HG02981 (cell line): Measurements from ENCODE around the gene KCTD15.

Experiments
- ATAC-seq: cut with Tn5 transposase; IDR thresholded peaks from one replicate; pipeline ENCODE4 v1.9.1; 2021; ENCODE audit warnings: mild to moderate bottlenecking, moderate library complexity; ENCODE audit not compliant: unreplicated experiment

Gene KCTD15

DNA sequence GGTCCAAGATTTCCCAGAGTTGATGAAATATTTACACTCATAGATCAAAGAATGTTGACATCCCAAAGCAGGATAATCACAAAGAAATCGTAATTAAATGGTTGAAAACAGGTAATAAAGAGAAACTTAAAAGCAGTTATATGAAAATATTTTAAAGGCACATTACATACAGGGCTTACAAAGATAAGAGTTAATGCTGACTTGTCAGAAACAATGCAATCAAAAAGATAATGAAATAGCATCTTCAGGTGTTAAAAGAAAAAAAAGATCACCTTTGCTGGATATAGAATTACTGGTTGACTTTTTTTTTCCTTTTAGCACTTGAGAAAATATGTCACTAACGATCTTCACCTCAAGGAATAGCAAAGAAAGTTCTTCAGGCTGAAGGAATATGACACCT is 48.8 kb downstream of the KCTD15 start:
- ATAC-seq, result no peak

DNA sequence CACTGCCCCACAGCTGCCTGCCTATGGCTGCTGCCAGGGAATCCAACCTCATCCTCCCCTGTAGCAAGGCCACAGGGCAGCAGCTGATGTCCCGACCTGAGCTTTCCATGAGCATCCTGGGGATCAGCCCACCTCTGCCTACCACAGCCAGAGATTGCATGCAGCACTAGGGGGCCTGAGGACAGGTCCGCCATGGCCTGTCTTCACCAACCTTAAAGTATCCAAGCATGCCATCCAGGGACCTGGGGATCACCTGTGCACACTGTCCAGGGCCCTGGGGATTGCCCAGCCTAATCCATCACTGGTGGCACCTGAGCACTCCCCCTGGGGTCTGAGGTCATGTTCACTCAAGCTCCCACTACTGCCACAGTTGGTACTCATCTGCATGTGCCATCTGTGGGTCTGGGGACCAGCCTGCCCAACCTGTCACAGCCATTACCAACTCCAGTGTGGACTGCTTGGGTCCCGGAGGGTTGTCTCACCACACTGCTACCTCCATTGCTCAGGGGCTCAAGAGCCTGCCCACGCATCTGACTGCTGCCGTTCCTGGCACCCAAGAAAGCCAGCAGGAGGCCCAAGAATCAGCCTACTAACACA is 53.0 kb downstream of the KCTD15 start:
- no peak for ATAC-seq

DNA sequence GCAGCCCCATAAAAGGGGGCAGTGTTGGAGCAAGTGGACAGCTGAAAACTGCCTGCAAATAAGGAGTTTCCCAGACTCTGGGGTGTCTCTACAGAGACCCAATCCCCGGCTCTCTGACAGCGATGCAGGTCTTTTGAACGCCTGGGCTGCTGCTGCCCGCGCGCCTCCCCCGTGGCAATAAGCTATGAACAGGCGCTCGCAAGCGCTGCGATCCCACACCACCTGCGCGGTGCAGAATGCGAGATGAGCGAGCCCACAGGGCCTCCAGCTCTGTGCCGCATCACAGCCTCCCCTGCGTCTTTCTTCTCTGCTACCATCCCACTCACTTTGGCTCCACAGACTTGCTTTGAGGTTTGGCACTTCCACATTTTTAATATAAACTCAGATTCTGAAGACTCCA is 62.3 kb downstream of the KCTD15 start:
- ATAC-seq, result no peak

DNA sequence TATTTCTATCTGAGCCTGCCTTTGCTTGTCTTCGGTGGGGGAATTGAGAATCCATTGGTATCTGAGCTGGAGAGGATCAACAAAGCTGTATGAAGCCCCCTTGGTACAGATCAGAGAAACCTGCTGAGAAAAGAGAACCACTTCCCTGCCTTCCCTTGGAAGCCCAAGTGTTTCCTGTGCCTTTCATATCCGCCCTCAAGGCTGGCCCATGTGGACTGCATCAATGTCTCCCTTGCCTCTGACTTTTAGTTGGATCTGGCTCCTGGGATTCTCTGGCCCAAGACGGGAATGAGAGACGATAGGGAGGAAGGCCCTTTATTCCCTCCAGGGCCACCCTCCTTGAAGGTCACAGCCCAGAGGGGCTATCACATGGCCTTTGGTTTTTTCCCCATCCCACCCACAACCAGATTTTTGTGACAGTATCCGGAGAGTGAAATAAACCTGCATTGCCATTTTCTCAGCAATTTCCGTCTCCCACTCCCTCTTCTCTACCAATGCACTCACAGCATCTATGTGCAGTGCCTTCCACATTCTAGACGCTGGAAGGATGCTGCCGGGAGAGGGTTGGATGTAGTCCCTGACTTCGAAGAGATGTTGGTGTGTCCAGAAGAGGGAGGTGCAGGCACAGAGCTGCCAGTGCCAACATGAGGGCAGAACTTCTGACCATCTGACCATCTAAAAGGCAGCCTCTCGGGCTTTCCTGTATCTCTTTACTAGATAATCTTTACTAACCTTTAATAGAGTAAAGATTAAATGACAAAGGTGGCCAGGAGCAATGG is 63.8 kb downstream of the KCTD15 start:
- no peak for ATAC-seq

DNA sequence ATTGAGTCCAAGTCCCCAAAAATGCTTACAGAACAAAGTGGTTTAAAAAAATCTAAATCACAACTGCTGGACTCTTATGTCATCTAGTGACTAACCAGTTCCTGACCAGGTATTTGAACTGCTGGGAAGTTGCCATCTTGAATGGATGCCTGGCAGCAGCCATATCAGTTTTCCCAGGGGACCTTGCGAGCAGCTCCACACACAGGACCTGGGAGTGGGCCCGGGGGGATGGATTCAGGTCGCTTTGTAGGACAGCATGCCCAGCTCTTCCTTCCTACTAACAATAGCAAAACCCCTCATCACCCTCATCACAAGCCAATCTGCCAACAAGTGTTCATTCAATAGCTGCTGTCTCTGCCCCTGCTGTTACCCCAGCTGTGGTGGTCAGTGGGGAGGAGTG is 65.3 kb downstream of the KCTD15 start:
- ATAC-seq, result no peak

DNA sequence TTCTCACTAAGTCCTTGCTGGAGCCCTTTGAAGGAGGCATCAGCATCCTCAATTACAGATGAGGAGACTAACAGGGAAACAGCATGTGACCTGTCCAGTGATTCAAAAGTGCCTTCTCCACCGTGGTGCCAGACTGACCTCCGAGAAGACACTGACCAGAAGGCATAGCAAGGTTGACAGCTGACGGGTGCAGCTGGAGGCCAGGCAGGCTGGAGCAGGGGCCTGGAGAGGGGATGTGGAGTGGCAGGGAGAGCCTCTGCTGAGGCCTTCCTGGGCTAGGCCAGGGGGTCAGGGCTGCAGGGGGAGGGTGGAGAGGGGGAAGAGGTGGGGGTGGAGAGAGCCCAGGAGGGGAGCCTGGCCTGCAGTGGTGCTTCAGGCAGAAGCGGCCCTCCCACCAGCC is 66.3 kb downstream of the KCTD15 start:
- ATAC-seq, result no peak

DNA sequence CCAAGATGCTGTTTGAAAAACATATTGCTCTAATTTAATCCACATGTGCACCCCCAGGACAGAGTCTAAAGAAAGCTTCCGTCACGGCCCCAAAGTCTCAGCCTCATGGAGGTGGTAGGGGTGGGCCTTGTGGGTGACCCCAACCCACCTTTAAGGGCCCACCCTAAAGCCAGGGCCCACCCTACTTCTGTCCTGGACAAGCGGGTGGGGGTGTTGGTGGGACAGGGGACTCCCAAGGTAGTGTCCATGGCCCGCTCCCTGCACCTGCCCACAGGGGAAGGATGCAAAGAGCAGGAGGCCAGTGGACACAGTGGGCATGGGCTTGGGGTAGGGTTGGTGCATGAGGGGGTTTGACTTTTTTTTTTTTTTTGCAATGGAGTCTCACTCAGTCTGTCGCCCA is 66.8 kb downstream of the KCTD15 start:
- ATAC-seq, result no peak

DNA sequence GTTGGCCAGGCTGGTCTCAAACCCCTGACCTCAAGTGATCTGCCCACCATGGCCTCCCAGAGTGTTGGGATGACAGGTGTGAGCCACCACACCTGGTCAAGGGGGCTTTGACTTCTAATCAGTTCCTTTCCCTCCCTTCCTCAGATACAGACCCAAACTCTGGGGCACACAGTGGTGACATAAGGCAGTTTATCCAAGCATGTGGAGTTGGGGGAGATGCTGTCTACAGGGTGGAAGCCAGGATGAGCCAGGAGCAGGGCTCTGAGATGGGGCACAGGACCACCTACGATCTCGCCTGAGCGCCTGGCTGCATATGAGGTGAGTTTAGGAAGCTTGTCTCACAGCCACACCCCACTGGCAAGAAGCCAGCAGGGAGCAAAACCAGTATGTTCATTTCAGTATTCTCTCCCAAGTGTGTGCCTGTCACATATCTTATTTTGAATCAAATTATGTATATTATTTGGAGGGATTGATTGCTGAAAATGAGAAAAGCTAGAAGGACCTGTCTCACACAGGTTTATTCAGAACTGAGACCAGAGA is 67.7 kb downstream of the KCTD15 start:
- no peak for ATAC-seq

DNA sequence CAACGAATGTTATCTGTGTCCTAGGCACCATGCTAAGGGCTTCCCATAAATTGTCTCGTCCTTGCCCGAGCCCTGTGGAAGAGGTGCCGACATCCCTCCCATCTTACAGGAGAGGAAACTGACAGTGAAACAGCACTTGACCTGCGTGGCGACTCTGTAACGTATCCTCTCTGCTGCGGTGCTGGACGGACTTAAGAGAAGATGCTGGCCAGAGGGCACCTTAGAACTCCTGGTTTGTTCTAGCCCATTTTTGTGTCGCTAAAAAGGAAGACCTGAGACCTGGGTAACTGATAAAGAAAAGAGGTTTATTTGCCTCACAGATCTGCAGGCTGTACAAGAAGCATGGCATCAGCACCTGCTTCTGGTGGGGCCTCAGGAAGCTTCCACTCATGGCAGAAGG is 68.6 kb downstream of the KCTD15 start:
- no peak for ATAC-seq
